Natural killer cell (primary cell): Measurements from ENCODE around the gene FMO1. TPM values are rescaled to one million over a fixed set of nuclear protein-coding genes. Genes with fewer than 3 reads are reported as not detected.
"Not testable (repeated sequence)": the region's sequence is repeated elsewhere in the genome, so short reads cannot be mapped to it uniquely, and the experiment has no call there.

Experiments used
- ATAC-seq, 3 donors: fragments of 150-1000 bp in 2 of 3; fragments of 200-7000 bp in 1 of 3; cut with Tn5 transposase; 1 replicate in 1 of 3; 2 replicates in 2 of 3; pipeline ENCODE4 v1.10.0; 2021; ENCODE audit warnings: mild to moderate bottlenecking in 2 of 3, moderate library complexity in 2 of 3
- DNase-seq, 2 donors: peaks; one replicate each; pipeline versions ENCODE4 v3.0.0 to v3.0.0-alpha.2; 2013 to 2021; ENCODE audit warnings: mixed read lengths in 1 of 2
- H3K27ac ChIP-seq: one replicate; pipeline ENCODE4 v1.5.1; 2013; ENCODE audit warnings: mild to moderate bottlenecking, low read length
- H3K27me3 ChIP-seq: one replicate; pipeline ENCODE4 v1.6.1; 2013; ENCODE audit warnings: low read length; ENCODE audit not compliant: control insufficient read depth, insufficient read depth
- H3K36me3 ChIP-seq: one replicate; pipeline ENCODE4 v1.6.1; 2013; ENCODE audit warnings: low read length; ENCODE audit not compliant: control insufficient read depth, insufficient read depth
- H3K4me1 ChIP-seq: one replicate; pipeline ENCODE4 v1.6.1; 2013; ENCODE audit warnings: low read length; ENCODE audit not compliant: control insufficient read depth, insufficient read depth
- H3K4me3 ChIP-seq: one replicate; pipeline ENCODE4 v1.5.1; 2013; ENCODE audit warnings: low read length
- H3K9me3 ChIP-seq: one replicate; pipeline ENCODE4 v1.6.1; 2013; ENCODE audit warnings: low read length; ENCODE audit not compliant: control insufficient read depth, insufficient read depth
- H3K27ac Mint-ChIP-seq, 2 donors: one replicate each; pipeline ENCODE4 v1.8.0; 2022; ENCODE audit warnings: mild to moderate bottlenecking in 2 of 2, mixed read lengths in 2 of 2, moderate library complexity in 1 of 2
- H3K27me3 Mint-ChIP-seq, 2 donors: one replicate each; pipeline ENCODE4 v1.8.0; 2022; ENCODE audit warnings: low read depth in 2 of 2, mixed read lengths in 2 of 2
- H3K36me3 Mint-ChIP-seq: one replicate; pipeline ENCODE4 v1.8.0; 2022; ENCODE audit warnings: mixed read lengths
- H3K4me1 Mint-ChIP-seq, 2 donors: one replicate each; pipeline ENCODE4 v1.8.0; 2022; ENCODE audit warnings: mixed read lengths in 2 of 2
- H3K4me3 Mint-ChIP-seq: one replicate; pipeline ENCODE4 v1.8.0; 2022; ENCODE audit warnings: mild to moderate bottlenecking, moderate library complexity, mixed read lengths
- H3K9me3 Mint-ChIP-seq, 2 donors: one replicate each; pipeline ENCODE4 v1.8.0; 2022; ENCODE audit warnings: mixed read lengths in 2 of 2
- WGBS: methylation state at CpG from one replicate; pipeline ENCODE4 v1.1.7; 2013; ENCODE audit warnings: missing lambda C conversion rate; ENCODE audit not compliant: insufficient coverage; 5-methylcytosine and 5-hydroxymethylcytosine counted together
- intact Hi-C: fragments of 100-400 bp; cut with micrococcal nuclease; formaldehyde crosslinking; loops from one replicate; pipeline ENCODE4 v1.14.2; 2022
- total RNA-seq, 4 donors: library from RNA; stranded (reverse); fragments of 120-200 nt in 1 of 4; gene quantifications; one replicate each; pipeline versions ENCODE4 v1.2.3 to v1.2.4, GENCODE V29; 2013 to 2022
- TF ChIP-seq, protein P1 (sequence below): fragments of 200-600 bp; IDR thresholded peaks from one replicate; pipeline ENCODE4 v1.8.0; 2022; ENCODE audit warnings: antibody characterized with exemption

Gene FMO1
- total RNA-seq, 3 donors from 2014 or later (not counting 1 experiment from before 2014, with no cell fraction given) = not detected

DNA sequence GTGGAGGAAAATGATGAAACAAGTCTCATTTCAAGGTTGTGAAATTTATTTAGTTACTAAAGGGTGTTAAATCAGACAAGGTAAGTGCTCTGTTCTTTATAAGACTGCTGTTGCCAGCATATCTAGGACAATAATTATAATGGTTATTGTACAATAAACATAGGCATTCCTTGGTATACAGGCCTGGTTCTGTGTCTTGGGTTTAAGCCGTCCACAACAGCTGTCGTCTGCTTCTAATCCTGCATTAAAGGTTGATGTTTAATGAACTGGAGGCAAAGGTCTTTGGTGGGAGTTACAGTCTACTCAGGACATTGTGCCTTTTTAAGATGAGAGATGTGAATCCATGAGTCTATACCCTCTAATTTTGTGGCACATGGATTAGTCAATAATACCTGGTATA, 42.3 kb downstream of the FMO1 start:
- no peak overlapping the region for H3K4me3 Mint-ChIP-seq
- Histone ChIP-seq H3K36me3 (no peaks in the 10 kb centered on the region), H3K27me3 (no peaks in the 10 kb centered on the region), H3K4me1 (no peaks in the 10 kb centered on the region), H3K9me3 (no peaks in the 10 kb centered on the region), H3K4me3 (no peak overlapping the region), H3K27ac (no peak overlapping the region)
- ATAC-seq = no peak
- intact Hi-C loops = no loop called here
- 87% methylated on average over 2 of the region's 2 CpGs for WGBS
- H3K27ac Mint-ChIP-seq = no peak overlapping the region
- H3K36me3 Mint-ChIP-seq = no peaks in the 10 kb centered on the region
- peaks cover 9 to 37% of the 10 kb centered on the region in 2 donors for H3K27me3 Mint-ChIP-seq
- TF ChIP-seq, protein P1, sequence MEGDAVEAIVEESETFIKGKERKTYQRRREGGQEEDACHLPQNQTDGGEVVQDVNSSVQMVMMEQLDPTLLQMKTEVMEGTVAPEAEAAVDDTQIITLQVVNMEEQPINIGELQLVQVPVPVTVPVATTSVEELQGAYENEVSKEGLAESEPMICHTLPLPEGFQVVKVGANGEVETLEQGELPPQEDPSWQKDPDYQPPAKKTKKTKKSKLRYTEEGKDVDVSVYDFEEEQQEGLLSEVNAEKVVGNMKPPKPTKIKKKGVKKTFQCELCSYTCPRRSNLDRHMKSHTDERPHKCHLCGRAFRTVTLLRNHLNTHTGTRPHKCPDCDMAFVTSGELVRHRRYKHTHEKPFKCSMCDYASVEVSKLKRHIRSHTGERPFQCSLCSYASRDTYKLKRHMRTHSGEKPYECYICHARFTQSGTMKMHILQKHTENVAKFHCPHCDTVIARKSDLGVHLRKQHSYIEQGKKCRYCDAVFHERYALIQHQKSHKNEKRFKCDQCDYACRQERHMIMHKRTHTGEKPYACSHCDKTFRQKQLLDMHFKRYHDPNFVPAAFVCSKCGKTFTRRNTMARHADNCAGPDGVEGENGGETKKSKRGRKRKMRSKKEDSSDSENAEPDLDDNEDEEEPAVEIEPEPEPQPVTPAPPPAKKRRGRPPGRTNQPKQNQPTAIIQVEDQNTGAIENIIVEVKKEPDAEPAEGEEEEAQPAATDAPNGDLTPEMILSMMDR = no peak
- no peak for DNase-seq
- H3K9me3 Mint-ChIP-seq = no peaks in the 10 kb centered on the region
- H3K4me1 Mint-ChIP-seq = no peaks in the 10 kb centered on the region

DNA sequence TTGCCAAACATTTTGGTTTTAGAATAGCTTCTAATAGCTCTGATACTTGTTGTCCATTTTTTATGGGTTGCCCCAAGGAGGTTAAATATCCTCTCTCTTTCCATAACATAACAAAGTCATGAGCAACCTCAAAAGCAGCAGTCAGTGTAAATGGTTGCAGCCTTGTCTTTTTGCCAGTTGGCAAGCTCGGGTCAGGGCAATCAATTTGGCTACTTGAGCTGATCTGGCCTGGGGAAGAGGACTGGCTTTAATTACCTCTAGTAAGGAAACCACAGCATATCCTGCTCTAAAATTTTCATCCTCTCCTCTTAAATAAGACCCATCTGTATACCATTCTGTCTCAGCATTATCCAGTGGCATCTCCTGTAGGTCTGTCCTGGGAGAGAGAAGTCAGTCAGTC, 44.5 kb downstream of the FMO1 start:
- Mint-ChIP-seq H3K27me3 (peaks cover 15 to 34% of the 10 kb centered on the region in 2 donors), H3K9me3 (no peaks in the 10 kb centered on the region), H3K36me3 (no peaks in the 10 kb centered on the region), H3K4me3 (no peak overlapping the region), H3K4me1 (no peaks in the 10 kb centered on the region), H3K27ac (no peak overlapping the region)
- H3K27ac ChIP-seq = no peak overlapping the region
- intact Hi-C loops = no loop called here
- H3K27me3 ChIP-seq = no peaks in the 10 kb centered on the region
- no peaks in the 10 kb centered on the region for H3K9me3 ChIP-seq
- ATAC-seq (no peak), DNase-seq (no peak)
- no peaks in the 10 kb centered on the region for H3K36me3 ChIP-seq
- TF ChIP-seq, protein P1 = no peak
- WGBS = 89% methylated on average over 1 of the region's 1 CpG
- H3K4me1 ChIP-seq = no peaks in the 10 kb centered on the region
- no peak overlapping the region for H3K4me3 ChIP-seq

DNA sequence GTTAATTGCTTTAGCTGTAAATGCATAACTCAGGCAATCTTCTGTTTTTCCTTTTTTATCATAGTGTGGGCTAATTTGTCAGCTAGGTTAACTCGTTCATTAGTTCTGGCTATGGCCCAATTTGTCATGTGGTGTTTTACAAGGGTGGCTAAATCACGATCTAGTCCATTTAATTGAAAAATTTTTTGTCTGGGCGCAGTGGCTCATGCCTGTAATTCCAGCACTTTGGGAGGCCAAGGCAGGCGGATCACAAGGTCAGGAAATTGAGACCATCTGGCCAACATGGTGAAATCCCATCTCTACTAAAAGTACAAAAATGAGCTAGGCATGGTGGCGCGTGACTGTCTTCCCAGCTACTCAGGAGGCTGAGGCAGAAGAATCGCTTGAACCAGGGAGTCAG, 47.1 kb downstream of the FMO1 start:
- H3K27ac Mint-ChIP-seq, H3K4me3 Mint-ChIP-seq, H3K36me3 Mint-ChIP-seq, intact Hi-C loops, ATAC-seq, H3K36me3 ChIP-seq, H3K4me1 ChIP-seq, H3K27me3 ChIP-seq, H3K27ac ChIP-seq, DNase-seq, H3K9me3 Mint-ChIP-seq, H3K4me3 ChIP-seq, H3K4me1 Mint-ChIP-seq: not testable (repeated sequence)
- WGBS = 98% methylated on average over 7 of the region's 7 CpGs
- peaks cover 10% of the 10 kb centered on the region for H3K9me3 ChIP-seq
- peaks cover 18 to 29% of the 10 kb centered on the region in 2 donors for H3K27me3 Mint-ChIP-seq

DNA sequence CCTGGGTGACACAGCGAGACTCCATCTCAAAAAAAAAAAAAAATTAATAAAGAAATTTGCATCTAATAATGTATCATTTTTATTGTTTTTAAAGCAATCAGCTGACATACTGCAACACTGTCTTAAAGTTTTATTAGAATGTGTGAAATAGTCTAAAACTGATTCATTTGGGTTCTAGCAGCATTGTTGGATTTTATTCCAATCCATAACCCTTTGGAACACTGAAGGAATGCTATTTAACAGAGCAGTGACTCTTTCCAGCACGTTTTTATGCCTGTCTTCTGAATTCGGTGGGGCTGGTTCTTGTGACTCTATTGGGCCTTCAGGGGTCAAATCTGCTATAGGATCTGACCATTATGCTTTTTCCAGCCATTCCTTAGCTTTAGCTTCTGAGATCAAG, 47.5 kb downstream of the FMO1 start:
- peaks cover 3 to 6% of the 10 kb centered on the region in 2 donors for H3K9me3 Mint-ChIP-seq
- H3K27me3 Mint-ChIP-seq = peaks cover 18 to 29% of the 10 kb centered on the region in 2 donors
- H3K36me3 Mint-ChIP-seq = peaks cover 10% of the 10 kb centered on the region
- TF ChIP-seq, protein P1 = no peak
- intact Hi-C loops = no loop called here
- Histone ChIP-seq H3K27me3 (no peaks in the 10 kb centered on the region), H3K4me1 (no peaks in the 10 kb centered on the region), H3K4me3 (no peak overlapping the region), H3K36me3 (no peaks in the 10 kb centered on the region), H3K27ac (no peak overlapping the region), H3K9me3 (peaks cover 10% of the 10 kb centered on the region)
- H3K27ac Mint-ChIP-seq = no peak overlapping the region
- WGBS = 77% methylated on average over 2 of the region's 3 CpGs
- ATAC-seq (no peak), DNase-seq (no peak)
- H3K4me3 Mint-ChIP-seq = no peak overlapping the region
- no peaks in the 10 kb centered on the region for H3K4me1 Mint-ChIP-seq
